GM10266 (cell line): ENCODE results near the gene PTGES2.

Experiments
- DNase-seq: peaks from one replicate; pipeline ENCODE4 v3.0.0; 2012; ENCODE audit errors: extremely low spot score
- TF ChIP-seq, protein P1 (sequence below): IDR thresholded peaks from 2 replicates; pipeline ENCODE4 v1.5.1; 2012; ENCODE audit warnings: mild to moderate bottlenecking, low read depth; ENCODE audit not compliant: control insufficient read depth, insufficient read depth; ENCODE audit errors: missing control alignments

PTGES2 gene

DNA sequence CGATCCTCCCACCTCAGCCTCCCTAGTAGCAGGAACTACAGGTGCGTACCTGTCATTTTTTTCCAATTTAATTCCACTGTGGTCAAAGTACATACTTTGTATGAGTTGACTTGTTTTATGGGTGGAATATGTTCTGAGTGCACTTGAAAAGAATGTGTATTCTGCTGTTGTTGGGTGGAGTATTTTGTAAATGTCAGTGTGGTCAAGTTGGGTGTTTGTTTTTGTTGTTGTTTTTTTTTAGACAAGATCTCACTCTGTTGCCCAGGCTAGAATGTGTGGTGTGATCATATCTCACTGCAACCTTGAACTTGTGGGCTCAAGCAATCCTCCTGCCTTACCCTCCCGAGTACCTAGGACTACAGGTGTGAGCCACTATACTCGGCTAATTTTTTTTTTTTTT, 41.6 kb downstream of the PTGES2 start:
- TF ChIP-seq, protein P1, sequence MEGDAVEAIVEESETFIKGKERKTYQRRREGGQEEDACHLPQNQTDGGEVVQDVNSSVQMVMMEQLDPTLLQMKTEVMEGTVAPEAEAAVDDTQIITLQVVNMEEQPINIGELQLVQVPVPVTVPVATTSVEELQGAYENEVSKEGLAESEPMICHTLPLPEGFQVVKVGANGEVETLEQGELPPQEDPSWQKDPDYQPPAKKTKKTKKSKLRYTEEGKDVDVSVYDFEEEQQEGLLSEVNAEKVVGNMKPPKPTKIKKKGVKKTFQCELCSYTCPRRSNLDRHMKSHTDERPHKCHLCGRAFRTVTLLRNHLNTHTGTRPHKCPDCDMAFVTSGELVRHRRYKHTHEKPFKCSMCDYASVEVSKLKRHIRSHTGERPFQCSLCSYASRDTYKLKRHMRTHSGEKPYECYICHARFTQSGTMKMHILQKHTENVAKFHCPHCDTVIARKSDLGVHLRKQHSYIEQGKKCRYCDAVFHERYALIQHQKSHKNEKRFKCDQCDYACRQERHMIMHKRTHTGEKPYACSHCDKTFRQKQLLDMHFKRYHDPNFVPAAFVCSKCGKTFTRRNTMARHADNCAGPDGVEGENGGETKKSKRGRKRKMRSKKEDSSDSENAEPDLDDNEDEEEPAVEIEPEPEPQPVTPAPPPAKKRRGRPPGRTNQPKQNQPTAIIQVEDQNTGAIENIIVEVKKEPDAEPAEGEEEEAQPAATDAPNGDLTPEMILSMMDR, result no peak
- no peak for DNase-seq

GRCh38 chr9:128084746-128085145, 42.8 kb downstream of the PTGES2 start:
- DNase-seq, result no peak
- TF ChIP-seq, protein P1, result no peak

GRCh38 chr9:128082151-128082550, 45.4 kb downstream of the PTGES2 start:
- DNase-seq, result no peak
- TF ChIP-seq, protein P1, result no peak

DNA sequence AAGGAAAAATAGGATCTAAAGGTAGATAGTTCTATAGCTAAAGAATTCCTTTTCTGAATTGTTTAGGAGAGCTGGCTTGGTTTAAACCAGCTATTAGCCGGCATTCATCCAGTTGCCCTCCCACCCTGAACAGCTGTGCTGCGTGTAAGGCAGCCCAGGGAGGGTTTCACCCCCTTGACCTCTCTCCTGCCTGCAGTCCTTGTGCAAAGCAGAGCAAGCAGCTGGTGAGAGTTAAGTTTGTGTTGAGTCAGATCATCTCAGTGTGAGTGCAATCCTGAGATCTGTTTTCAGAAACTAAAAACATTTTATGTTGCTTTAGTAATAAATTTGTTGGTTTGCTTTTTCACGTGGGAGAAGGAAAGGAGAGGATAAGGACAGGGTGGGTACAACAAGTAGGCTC, 46.5 kb downstream of the PTGES2 start:
- TF ChIP-seq, protein P1, result no peak
- no peak for DNase-seq

DNA sequence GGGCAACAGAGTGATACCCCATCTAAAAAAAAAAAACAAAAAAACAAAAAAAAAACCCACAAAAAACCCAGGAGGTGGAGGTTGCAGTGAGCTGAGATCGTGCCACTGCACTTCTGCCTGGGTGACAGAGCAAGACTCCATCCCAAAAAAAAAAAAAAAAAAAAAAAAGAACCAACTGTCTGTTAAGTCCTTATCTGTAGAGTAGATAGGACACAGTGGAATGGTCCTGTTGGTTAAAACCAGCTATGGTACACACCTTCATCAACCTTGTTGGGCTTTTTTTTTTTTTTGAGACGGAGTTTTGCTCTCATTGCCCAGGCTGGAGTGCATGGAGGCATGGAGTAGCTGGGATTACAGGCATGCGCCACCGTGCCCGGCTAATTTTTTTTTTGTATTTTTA, 47.3 kb downstream of the PTGES2 start:
- TF ChIP-seq, protein P1, result no peak
- no peak for DNase-seq

GRCh38 chr9:128078504-128079434, 48.8 kb downstream of the PTGES2 start:
- TF ChIP-seq, protein P1, result no peak
- DNase-seq, result no peak

- TF ChIP-seq, protein P1, result no peak
- DNase-seq, result no peak
Measured at GRCh38 chr9:128077847-128078503, 49.6 kb downstream of the PTGES2 start.
